UCSD-AML1 (cell line): ENCODE data around the gene RBM47.
"Not testable (repeated sequence)": the region's sequence is repeated elsewhere in the genome, so short reads cannot be mapped to it uniquely, and the experiment has no call there.

Experiments used
- DNase-seq: peaks from one replicate; lab custom pipeline; 2025; ENCODE audit not compliant: unreplicated experiment; lab: John Stamatoyannopoulos, UW

The RBM47 gene

GRCh38 chr4:40629401-40630334, at the start of gene RBM47:
Gene RBM47, minus strand, starts transcription at chr4:40629864. Its CDS starts 190,971 bp downstream, at chr4:40438893.
- DNase-seq, result no peak

- DNase-seq, result no peak
These were observed 48.8 kb upstream of the RBM47 start for GRCh38 chr4:40678421-40678820.

GRCh38 chr4:40675166-40675565, 45.5 kb upstream of the RBM47 start:
- no peak for DNase-seq

GRCh38 chr4:40672528-40673522, 43.2 kb upstream of the RBM47 start:
- peak; percentile 44 for DNase-seq

- no peak for DNase-seq
These were observed 39.8 kb upstream of the RBM47 start for GRCh38 chr4:40669504-40669903.

GRCh38 chr4:40665842-40666241, 36.2 kb upstream of the RBM47 start:
- DNase-seq, result no peak

GRCh38 chr4:40662962-40663604, 33.4 kb upstream of the RBM47 start:
- no peak for DNase-seq

- no peak for DNase-seq
These were observed 32.1 kb upstream of the RBM47 start for GRCh38 chr4:40661803-40662202.

- no peak for DNase-seq
These were observed 26.7 kb upstream of the RBM47 start for GRCh38 chr4:40656201-40656863.

GRCh38 chr4:40651280-40651679, 21.6 kb upstream of the RBM47 start:
- DNase-seq, result no peak

- DNase-seq, result no peak
These were observed 19.7 kb upstream of the RBM47 start for GRCh38 chr4:40649321-40649720.

GRCh38 chr4:40648742-40649281, 19.1 kb upstream of the RBM47 start:
- no peak for DNase-seq

- DNase-seq, result no peak
These were observed 18.5 kb upstream of the RBM47 start for GRCh38 chr4:40648131-40648530.

GRCh38 chr4:40645586-40645985, 15.9 kb upstream of the RBM47 start:
- DNase-seq, result no peak

- no peak for DNase-seq
These were observed 2.4 kb upstream of the RBM47 start for GRCh38 chr4:40632080-40632479.

GRCh38 chr4:40630335-40631021, 814 bp upstream of the RBM47 start:
- DNase-seq, result no peak

GRCh38 chr4:40628888-40629287, 776 bp downstream of the RBM47 start:
- no peak for DNase-seq

GRCh38 chr4:40628407-40628806, 1.3 kb downstream of the RBM47 start:
- DNase-seq, result not testable (repeated sequence)

GRCh38 chr4:40627540-40627939, 2.1 kb downstream of the RBM47 start:
- DNase-seq, result no peak
